DOHH2 (cell line): ENCODE measurements around the gene PPP1R8.
A peak's percentile ranks its signal among the peaks of the same experiment; 100 is the strongest.

Source experiments
- H3F3A ChIP-seq: fragments of 200-600 bp; sonication (generic), shearing (Covaris generic); 2 replicates; pipeline ENCODE4 v1.6.0; 2016; ENCODE audit warnings: antibody characterized with exemption, mild to moderate bottlenecking; ENCODE audit not compliant: control insufficient read depth, insufficient read depth
- H3K27ac ChIP-seq: fragments of 200-600 bp; sonication (generic); 2 replicates; pipeline ENCODE4 v1.5.1; 2014; ENCODE audit warnings: low read depth, mild to moderate bottlenecking, low read length, moderate library complexity
- H3K27me3 ChIP-seq: fragments of 200-600 bp; sonication (generic); 2 replicates; pipeline ENCODE4 v1.6.1; 2014; ENCODE audit warnings: mild to moderate bottlenecking, low read length, mixed read lengths; ENCODE audit not compliant: control insufficient read depth
- H3K36me3 ChIP-seq: fragments of 200-600 bp; sonication (generic); 2 replicates; pipeline ENCODE4 v1.6.1; 2014; ENCODE audit warnings: mild to moderate bottlenecking, low read length, moderate library complexity, mixed read lengths; ENCODE audit not compliant: control insufficient read depth
- H3K4me1 ChIP-seq: fragments of 200-600 bp; sonication (generic); 2 replicates; pipeline ENCODE4 v1.6.1; 2014; ENCODE audit warnings: mild to moderate bottlenecking, low read length, mixed read lengths; ENCODE audit not compliant: control insufficient read depth
- H3K4me2 ChIP-seq: fragments of 200-600 bp; sonication (generic); 2 replicates; pipeline ENCODE4 v1.6.0; 2014; ENCODE audit warnings: mild to moderate bottlenecking, low read length, moderate library complexity
- H3K4me3 ChIP-seq: fragments of 200-600 bp; sonication (generic); 2 replicates; pipeline ENCODE4 v1.5.1; 2014; ENCODE audit warnings: mild to moderate bottlenecking, low read length, mixed read lengths
- H3K79me2 ChIP-seq: fragments of 200-600 bp; sonication (generic); 2 replicates; pipeline ENCODE4 v1.6.1; 2014; ENCODE audit warnings: mild to moderate bottlenecking, low read length, mixed read lengths; ENCODE audit not compliant: control insufficient read depth
- H3K9me2 ChIP-seq: fragments of 200-600 bp; sonication (generic); replicated peaks from 2 replicates; pipeline ENCODE4 v1.6.1; 2014; ENCODE audit warnings: mild to moderate bottlenecking, low read length, mixed read lengths; ENCODE audit not compliant: control insufficient read depth
- H3K9me3 ChIP-seq: fragments of 200-600 bp; sonication (generic); 2 replicates; pipeline ENCODE4 v1.6.1; 2014; ENCODE audit warnings: antibody characterized with exemption, low read length, mixed read lengths; ENCODE audit not compliant: control insufficient read depth, insufficient read depth
- H4K20me1 ChIP-seq: fragments of 200-600 bp; sonication (generic); 2 replicates; pipeline ENCODE4 v1.6.0; 2014; ENCODE audit warnings: low read depth, mild to moderate bottlenecking, antibody characterized with exemption, low read length, moderate library complexity; ENCODE audit not compliant: control insufficient read depth, insufficient read depth
- CTCF ChIP-seq: fragments of 200-600 bp; sonication (generic); IDR thresholded peaks from one replicate; pipeline ENCODE4 v1.5.1; 2014; ENCODE audit warnings: antibody characterized with exemption, mild to moderate bottlenecking, low read depth, low read length; ENCODE audit not compliant: poor library complexity, severe bottlenecking
- EZH2phosphoT487 ChIP-seq: fragments of 200-600 bp; sonication (generic); IDR thresholded peaks from 2 replicates; pipeline ENCODE4 v1.6.1; 2017; ENCODE audit warnings: borderline replicate concordance, mild to moderate bottlenecking, antibody characterized with exemption, low read length, moderate library complexity, mixed read lengths

PPP1R8 gene

GRCh38 chr1:27885114-27885528, 54.5 kb downstream of the PPP1R8 start:
- no peak for TF ChIP-seq EZH2phosphoT487
- no peak for TF ChIP-seq CTCF
- Histone ChIP-seq H4K20me1 (no peaks in the 10 kb centered on the region; the same call in 1 of the 2 replicates), H3K36me3 (peaks cover 43% of the 10 kb centered on the region)

GRCh38 chr1:27885621-27886352, 55.2 kb downstream of the PPP1R8 start:
- Histone ChIP-seq H3K9me3 (no peaks in the 10 kb centered on the region), H3K27ac (no peak overlapping the region), H3K4me2 (0 out of 2 replicates have a peak overlapping the region, but pooled peaks have one; percentile 38), H3K9me2 (no peaks in the 10 kb centered on the region), H3F3A (peaks cover 11% of the 10 kb centered on the region), H3K79me2 (peaks cover 6% of the 10 kb centered on the region), H3K36me3 (peaks cover 44% of the 10 kb centered on the region), H3K27me3 (no peaks in the 10 kb centered on the region), H3K4me3 (no peak overlapping the region), H3K4me1 (peaks cover 65% of the 10 kb centered on the region), H4K20me1 (no peaks in the 10 kb centered on the region; the same call in 1 of the 2 replicates)
- TF ChIP-seq EZH2phosphoT487 (no peak), CTCF (no peak)

More at GRCh38 chr1:27885114-27885528, 54.5 kb downstream of the PPP1R8 start:
- Histone ChIP-seq H3K27me3 (no peaks in the 10 kb centered on the region), H3K4me1 (peaks cover 59% of the 10 kb centered on the region), H3K79me2 (peaks cover 6% of the 10 kb centered on the region), H3K9me2 (no peaks in the 10 kb centered on the region), H3F3A (peaks cover 5% of the 10 kb centered on the region), H3K4me3 (0 out of 2 replicates have a peak overlapping the region, but pooled peaks have one; percentile 15), H3K9me3 (no peaks in the 10 kb centered on the region), H3K27ac (no peak overlapping the region), H3K4me2 (peak overlapping the region; percentile 38)

GRCh38 chr1:27886353-27886679, 55.7 kb downstream of the PPP1R8 start:
- H3K4me3 ChIP-seq = no peak overlapping the region
- no peaks in the 10 kb centered on the region; the same call in 1 of the 2 replicates for H4K20me1 ChIP-seq
- no peaks in the 10 kb centered on the region for H3K9me2 ChIP-seq
- H3K79me2 ChIP-seq = peaks cover 8% of the 10 kb centered on the region
- TF ChIP-seq EZH2phosphoT487 (no peak), CTCF (no peak)
- no peaks in the 10 kb centered on the region for H3K27me3 ChIP-seq
- peaks cover 16% of the 10 kb centered on the region for H3F3A ChIP-seq
- no peaks in the 10 kb centered on the region for H3K9me3 ChIP-seq
- H3K4me2 ChIP-seq = no peak overlapping the region
- peaks cover 71% of the 10 kb centered on the region for H3K4me1 ChIP-seq
- H3K36me3 ChIP-seq = peaks cover 50% of the 10 kb centered on the region
- H3K27ac ChIP-seq = no peak overlapping the region
